HepG2 (cell line): ENCODE results near the gene SLC11A1. TPM values are rescaled to one million over a fixed set of nuclear protein-coding genes. Genes with fewer than 3 reads are reported as not detected.

ENCODE experiments used
- CC2D1A ChIP-seq: sonication (generic); formaldehyde crosslinking; IDR thresholded peaks from 2 replicates; pipeline ENCODE4 v1.8.1; 2023; ENCODE audit warnings: mild to moderate bottlenecking, missing genetic modification reagents
- DNMT3B ChIP-seq: conservative IDR thresholded peaks from 2 replicates; pipeline ENCODE4 v1.6.1; 2016; ENCODE audit warnings: missing biosample characterization, control low read depth
- HNRNPK ChIP-seq: fragments of 200-400 bp; formaldehyde crosslinking; IDR thresholded peaks from 2 replicates; pipeline ENCODE4 v1.6.1; 2018; ENCODE audit warnings: low read length, low read depth, moderate library complexity, mild to moderate bottlenecking; ENCODE audit not compliant: poor library complexity, severe bottlenecking
- KDM5B ChIP-seq: sonication (generic); formaldehyde crosslinking; IDR thresholded peaks from 2 replicates; pipeline ENCODE4 v1.4.0; 2020; ENCODE audit warnings: missing genetic modification reagents, mild to moderate bottlenecking, borderline replicate concordance
- NFKBIZ ChIP-seq: IDR thresholded peaks from 2 replicates; pipeline ENCODE4 v1.6.1; 2018; ENCODE audit warnings: missing genetic modification reagents, missing compliant biosample characterization
- ZSCAN12 ChIP-seq: sonication (generic); formaldehyde crosslinking; IDR thresholded peaks from 2 replicates; pipeline ENCODE4 v1.9.0; 2021; ENCODE audit warnings: mild to moderate bottlenecking, missing genetic modification reagents
- polyA plus RNA-seq, 8 experiments: library from polyadenylated mRNA; depleted of rRNA in 3 of 8; stranded (reverse) in 7 of 8; unstranded in 1 of 8; fragments of >200 nt; fragmentation: Illumina TruSeq in 4 of 8; extraction: Trizol in 4 of 8; gene quantifications; 2 replicates each; pipeline versions ENCODE4 v1.2.1 to v1.2.3, GENCODE V29; 2011 to 2016; ENCODE audit warnings: low read depth in 4 of 8, missing spikeins in 1 of 8, mixed read lengths in 1 of 8; ENCODE audit not compliant: insufficient read depth in 1 of 8
- total RNA-seq, 5 experiments: library from RNA; depleted of rRNA; stranded (reverse); fragments of >200 nt; fragmentation: Illumina TruSeq; extraction: Trizol; gene quantifications; 2 replicates each; pipeline ENCODE4 v1.2.3, GENCODE V29; 2016; ENCODE audit warnings: low read depth in 1 of 5
- TF ChIP-seq, protein P1 (sequence below): sonication (generic); formaldehyde crosslinking; conservative IDR thresholded peaks from 2 replicates; pipeline ENCODE4 v1.8.0; 2022; ENCODE audit warnings: low read depth, missing genetic modification reagents
- TF ChIP-seq, protein P2 (sequence below): sonication (generic); formaldehyde crosslinking; IDR thresholded peaks from 2 replicates; pipeline ENCODE4 v1.4.0; 2020; ENCODE audit warnings: low read depth, mild to moderate bottlenecking, missing genetic modification reagents
- TF ChIP-seq, protein P3 (sequence below): sonication (generic); formaldehyde crosslinking; IDR thresholded peaks from 2 replicates; pipeline ENCODE4 v1.4.0; 2020; ENCODE audit warnings: missing genetic modification reagents, borderline replicate concordance
- TF ChIP-seq, protein P4 (sequence below): sonication (generic); formaldehyde crosslinking; IDR thresholded peaks from 2 replicates; pipeline ENCODE4 v1.4.0; 2020; ENCODE audit warnings: mild to moderate bottlenecking, missing genetic modification reagents
- TF ChIP-seq, protein P5 (sequence below): sonication (generic); formaldehyde crosslinking; IDR thresholded peaks from 2 replicates; pipeline ENCODE4 v1.5.0; 2020; ENCODE audit warnings: missing genetic modification reagents
- TF ChIP-seq, protein P6 (sequence below): sonication (generic); formaldehyde crosslinking; conservative IDR thresholded peaks from 2 replicates; pipeline ENCODE4 v1.4.0; 2020; ENCODE audit warnings: mild to moderate bottlenecking, missing genetic modification reagents, moderate library complexity
- TF ChIP-seq, protein P7 (sequence below): sonication (generic); formaldehyde crosslinking; IDR thresholded peaks from 2 replicates; pipeline ENCODE4 v1.5.0; 2020; ENCODE audit warnings: mild to moderate bottlenecking, missing genetic modification reagents

The SLC11A1 gene
- total and polyA plus RNA-seq, 2 of the 13 experiments (the other 11 are each of a cell fraction or from before 2014, with no cell fraction given), result 0.33 to 2.3 TPM

DNA sequence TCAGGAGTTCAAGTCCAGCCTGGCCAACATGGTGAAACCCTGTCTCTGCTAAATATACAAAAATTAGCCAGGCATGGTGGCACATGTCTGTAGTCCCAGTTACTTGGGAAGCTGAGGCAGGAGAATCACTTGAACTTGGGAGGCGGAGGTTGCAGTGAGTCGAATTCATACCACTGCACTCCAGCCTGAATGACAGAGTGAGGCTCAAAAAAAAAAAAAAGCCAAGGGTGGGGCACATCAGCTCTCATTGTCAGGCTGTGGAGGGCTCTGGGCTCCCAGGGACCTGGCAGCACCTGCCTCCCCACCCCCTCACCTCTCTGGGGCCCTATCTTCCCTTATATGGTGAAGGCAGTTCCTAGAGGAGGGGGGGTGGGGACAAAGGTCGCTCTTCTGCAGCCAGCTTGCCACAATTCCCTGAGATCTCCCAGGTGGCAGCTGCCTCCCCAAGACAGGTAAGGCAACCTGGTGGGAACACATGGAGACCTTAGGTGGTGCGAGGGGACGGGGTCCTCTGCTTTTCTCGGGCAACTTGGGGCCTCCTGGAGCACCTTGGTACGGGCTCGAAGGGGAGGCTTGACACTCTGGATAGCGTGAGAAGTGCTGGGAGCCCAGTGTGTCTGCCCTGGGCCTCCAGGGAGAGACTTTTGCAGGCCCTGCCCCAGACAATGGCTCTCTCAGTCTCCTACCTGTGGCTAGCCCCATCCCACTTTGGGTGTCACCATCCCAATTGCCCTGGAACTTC, 36.8 kb downstream of the SLC11A1 start, which contains the start of gene VIL1 (continued):
- TF ChIP-seq, protein P1, sequence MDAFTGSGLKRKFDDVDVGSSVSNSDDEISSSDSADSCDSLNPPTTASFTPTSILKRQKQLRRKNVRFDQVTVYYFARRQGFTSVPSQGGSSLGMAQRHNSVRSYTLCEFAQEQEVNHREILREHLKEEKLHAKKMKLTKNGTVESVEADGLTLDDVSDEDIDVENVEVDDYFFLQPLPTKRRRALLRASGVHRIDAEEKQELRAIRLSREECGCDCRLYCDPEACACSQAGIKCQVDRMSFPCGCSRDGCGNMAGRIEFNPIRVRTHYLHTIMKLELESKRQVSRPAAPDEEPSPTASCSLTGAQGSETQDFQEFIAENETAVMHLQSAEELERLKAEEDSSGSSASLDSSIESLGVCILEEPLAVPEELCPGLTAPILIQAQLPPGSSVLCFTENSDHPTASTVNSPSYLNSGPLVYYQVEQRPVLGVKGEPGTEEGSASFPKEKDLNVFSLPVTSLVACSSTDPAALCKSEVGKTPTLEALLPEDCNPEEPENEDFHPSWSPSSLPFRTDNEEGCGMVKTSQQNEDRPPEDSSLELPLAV (CRISPR knock-in tag), result no peak
- TF ChIP-seq DNMT3B, result 0 out of 2 replicates have a peak, but pooled peaks have one; percentile 26
- no peak for TF ChIP-seq CC2D1A (CRISPR knock-in tag)
- no peak for TF ChIP-seq ZSCAN12
- TF ChIP-seq, protein P2, sequence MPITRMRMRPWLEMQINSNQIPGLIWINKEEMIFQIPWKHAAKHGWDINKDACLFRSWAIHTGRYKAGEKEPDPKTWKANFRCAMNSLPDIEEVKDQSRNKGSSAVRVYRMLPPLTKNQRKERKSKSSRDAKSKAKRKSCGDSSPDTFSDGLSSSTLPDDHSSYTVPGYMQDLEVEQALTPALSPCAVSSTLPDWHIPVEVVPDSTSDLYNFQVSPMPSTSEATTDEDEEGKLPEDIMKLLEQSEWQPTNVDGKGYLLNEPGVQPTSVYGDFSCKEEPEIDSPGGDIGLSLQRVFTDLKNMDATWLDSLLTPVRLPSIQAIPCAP (CRISPR knock-in tag), result no peak; the same call in 1 of the 2 replicates
- TF ChIP-seq NFKBIZ (CRISPR knock-in tag), result peak; percentile 25; the same call in 1 of the 2 replicates
- TF ChIP-seq, protein P3, sequence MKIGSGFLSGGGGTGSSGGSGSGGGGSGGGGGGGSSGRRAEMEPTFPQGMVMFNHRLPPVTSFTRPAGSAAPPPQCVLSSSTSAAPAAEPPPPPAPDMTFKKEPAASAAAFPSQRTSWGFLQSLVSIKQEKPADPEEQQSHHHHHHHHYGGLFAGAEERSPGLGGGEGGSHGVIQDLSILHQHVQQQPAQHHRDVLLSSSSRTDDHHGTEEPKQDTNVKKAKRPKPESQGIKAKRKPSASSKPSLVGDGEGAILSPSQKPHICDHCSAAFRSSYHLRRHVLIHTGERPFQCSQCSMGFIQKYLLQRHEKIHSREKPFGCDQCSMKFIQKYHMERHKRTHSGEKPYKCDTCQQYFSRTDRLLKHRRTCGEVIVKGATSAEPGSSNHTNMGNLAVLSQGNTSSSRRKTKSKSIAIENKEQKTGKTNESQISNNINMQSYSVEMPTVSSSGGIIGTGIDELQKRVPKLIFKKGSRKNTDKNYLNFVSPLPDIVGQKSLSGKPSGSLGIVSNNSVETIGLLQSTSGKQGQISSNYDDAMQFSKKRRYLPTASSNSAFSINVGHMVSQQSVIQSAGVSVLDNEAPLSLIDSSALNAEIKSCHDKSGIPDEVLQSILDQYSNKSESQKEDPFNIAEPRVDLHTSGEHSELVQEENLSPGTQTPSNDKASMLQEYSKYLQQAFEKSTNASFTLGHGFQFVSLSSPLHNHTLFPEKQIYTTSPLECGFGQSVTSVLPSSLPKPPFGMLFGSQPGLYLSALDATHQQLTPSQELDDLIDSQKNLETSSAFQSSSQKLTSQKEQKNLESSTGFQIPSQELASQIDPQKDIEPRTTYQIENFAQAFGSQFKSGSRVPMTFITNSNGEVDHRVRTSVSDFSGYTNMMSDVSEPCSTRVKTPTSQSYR, result peak; percentile 93
- TF ChIP-seq, protein P4, sequence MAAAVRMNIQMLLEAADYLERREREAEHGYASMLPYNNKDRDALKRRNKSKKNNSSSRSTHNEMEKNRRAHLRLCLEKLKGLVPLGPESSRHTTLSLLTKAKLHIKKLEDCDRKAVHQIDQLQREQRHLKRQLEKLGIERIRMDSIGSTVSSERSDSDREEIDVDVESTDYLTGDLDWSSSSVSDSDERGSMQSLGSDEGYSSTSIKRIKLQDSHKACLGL (CRISPR knock-in tag), result no peak; the same call in 1 of the 2 replicates
- TF ChIP-seq KDM5B, result no peak
- TF ChIP-seq, protein P5, sequence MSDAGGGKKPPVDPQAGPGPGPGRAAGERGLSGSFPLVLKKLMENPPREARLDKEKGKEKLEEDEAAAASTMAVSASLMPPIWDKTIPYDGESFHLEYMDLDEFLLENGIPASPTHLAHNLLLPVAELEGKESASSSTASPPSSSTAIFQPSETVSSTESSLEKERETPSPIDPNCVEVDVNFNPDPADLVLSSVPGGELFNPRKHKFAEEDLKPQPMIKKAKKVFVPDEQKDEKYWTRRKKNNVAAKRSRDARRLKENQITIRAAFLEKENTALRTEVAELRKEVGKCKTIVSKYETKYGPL (CRISPR knock-in tag), result no peak
- no peak for TF ChIP-seq HNRNPK
- TF ChIP-seq, protein P6, sequence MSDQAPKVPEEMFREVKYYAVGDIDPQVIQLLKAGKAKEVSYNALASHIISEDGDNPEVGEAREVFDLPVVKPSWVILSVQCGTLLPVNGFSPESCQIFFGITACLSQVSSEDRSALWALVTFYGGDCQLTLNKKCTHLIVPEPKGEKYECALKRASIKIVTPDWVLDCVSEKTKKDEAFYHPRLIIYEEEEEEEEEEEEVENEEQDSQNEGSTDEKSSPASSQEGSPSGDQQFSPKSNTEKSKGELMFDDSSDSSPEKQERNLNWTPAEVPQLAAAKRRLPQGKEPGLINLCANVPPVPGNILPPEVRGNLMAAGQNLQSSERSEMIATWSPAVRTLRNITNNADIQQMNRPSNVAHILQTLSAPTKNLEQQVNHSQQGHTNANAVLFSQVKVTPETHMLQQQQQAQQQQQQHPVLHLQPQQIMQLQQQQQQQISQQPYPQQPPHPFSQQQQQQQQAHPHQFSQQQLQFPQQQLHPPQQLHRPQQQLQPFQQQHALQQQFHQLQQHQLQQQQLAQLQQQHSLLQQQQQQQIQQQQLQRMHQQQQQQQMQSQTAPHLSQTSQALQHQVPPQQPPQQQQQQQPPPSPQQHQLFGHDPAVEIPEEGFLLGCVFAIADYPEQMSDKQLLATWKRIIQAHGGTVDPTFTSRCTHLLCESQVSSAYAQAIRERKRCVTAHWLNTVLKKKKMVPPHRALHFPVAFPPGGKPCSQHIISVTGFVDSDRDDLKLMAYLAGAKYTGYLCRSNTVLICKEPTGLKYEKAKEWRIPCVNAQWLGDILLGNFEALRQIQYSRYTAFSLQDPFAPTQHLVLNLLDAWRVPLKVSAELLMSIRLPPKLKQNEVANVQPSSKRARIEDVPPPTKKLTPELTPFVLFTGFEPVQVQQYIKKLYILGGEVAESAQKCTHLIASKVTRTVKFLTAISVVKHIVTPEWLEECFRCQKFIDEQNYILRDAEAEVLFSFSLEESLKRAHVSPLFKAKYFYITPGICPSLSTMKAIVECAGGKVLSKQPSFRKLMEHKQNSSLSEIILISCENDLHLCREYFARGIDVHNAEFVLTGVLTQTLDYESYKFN (CRISPR knock-in tag), result peak; percentile 98
- TF ChIP-seq, protein P7, sequence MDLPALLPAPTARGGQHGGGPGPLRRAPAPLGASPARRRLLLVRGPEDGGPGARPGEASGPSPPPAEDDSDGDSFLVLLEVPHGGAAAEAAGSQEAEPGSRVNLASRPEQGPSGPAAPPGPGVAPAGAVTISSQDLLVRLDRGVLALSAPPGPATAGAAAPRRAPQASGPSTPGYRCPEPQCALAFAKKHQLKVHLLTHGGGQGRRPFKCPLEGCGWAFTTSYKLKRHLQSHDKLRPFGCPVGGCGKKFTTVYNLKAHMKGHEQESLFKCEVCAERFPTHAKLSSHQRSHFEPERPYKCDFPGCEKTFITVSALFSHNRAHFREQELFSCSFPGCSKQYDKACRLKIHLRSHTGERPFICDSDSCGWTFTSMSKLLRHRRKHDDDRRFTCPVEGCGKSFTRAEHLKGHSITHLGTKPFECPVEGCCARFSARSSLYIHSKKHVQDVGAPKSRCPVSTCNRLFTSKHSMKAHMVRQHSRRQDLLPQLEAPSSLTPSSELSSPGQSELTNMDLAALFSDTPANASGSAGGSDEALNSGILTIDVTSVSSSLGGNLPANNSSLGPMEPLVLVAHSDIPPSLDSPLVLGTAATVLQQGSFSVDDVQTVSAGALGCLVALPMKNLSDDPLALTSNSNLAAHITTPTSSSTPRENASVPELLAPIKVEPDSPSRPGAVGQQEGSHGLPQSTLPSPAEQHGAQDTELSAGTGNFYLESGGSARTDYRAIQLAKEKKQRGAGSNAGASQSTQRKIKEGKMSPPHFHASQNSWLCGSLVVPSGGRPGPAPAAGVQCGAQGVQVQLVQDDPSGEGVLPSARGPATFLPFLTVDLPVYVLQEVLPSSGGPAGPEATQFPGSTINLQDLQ (CRISPR knock-in tag), result no peak; the same call in 1 of the 2 replicates
